SU-DHL-6 (cell line): ENCODE results near the gene CGB1.
"Not testable (repeated sequence)": the region's sequence is repeated elsewhere in the genome, so short reads cannot be mapped to it uniquely, and the experiment has no call there.

Experiments used
- H2AFZ ChIP-seq: fragments of 200-600 bp; sonication (generic); 2 replicates; pipeline ENCODE4 v1.6.1; 2014; ENCODE audit warnings: low read depth, mild to moderate bottlenecking, moderate library complexity, mixed read lengths, antibody characterized with exemption, low read length; ENCODE audit not compliant: severe bottlenecking
- H3F3A ChIP-seq: fragments of 200-600 bp; shearing (Covaris generic); 2 replicates; pipeline ENCODE4 v1.6.0; 2016; ENCODE audit warnings: antibody characterized with exemption, mild to moderate bottlenecking; ENCODE audit not compliant: insufficient read depth
- H3K27ac ChIP-seq: fragments of 200-600 bp; sonication (generic); 2 replicates; pipeline ENCODE4 v1.5.1; 2016; ENCODE audit warnings: low read depth, mild to moderate bottlenecking, low read length, moderate library complexity, mixed read lengths
- H3K27me3 ChIP-seq: fragments of 200-600 bp; sonication (generic), shearing (Covaris generic); 2 replicates; pipeline ENCODE4 v1.6.0; 2014; ENCODE audit warnings: mild to moderate bottlenecking, low read length
- H3K36me3 ChIP-seq: fragments of 200-600 bp; sonication (generic); 2 replicates; pipeline ENCODE4 v1.6.1; 2014; ENCODE audit warnings: mild to moderate bottlenecking, low read length, mixed read lengths
- H3K4me2 ChIP-seq: fragments of 300-600, 200-600 bp; shearing (Covaris generic), sonication (generic); 2 replicates; pipeline ENCODE4 v1.6.0; 2014; ENCODE audit warnings: low read length, low read depth, mild to moderate bottlenecking; ENCODE audit not compliant: poor library complexity, severe bottlenecking
- H3K4me3 ChIP-seq: fragments of 200-600 bp; sonication (generic); 2 replicates; pipeline ENCODE4 v1.5.1; 2014; ENCODE audit warnings: antibody characterized with exemption, low read length, mild to moderate bottlenecking, mixed read lengths; ENCODE audit not compliant: insufficient read depth, poor library complexity, severe bottlenecking
- H3K79me2 ChIP-seq: fragments of 200-600 bp; sonication (generic); 2 replicates; pipeline ENCODE4 v1.6.1; 2014; ENCODE audit warnings: mild to moderate bottlenecking, low read length, moderate library complexity; ENCODE audit not compliant: insufficient read depth
- H3K9ac ChIP-seq: fragments of 200-600 bp; sonication (generic); 2 replicates; pipeline ENCODE4 v1.7.0; 2014; ENCODE audit warnings: mild to moderate bottlenecking, low read length
- H3K9me2 ChIP-seq: fragments of 200-600 bp; sonication (generic); replicated peaks from 2 replicates; pipeline ENCODE4 v1.6.1; 2014; ENCODE audit warnings: low read length; ENCODE audit not compliant: insufficient read depth
- H3K9me3 ChIP-seq: fragments of 200-600 bp; sonication (generic); 2 replicates; pipeline ENCODE4 v1.6.1; 2014; ENCODE audit warnings: low read length, mixed read lengths; ENCODE audit not compliant: insufficient read depth
- H4K20me1 ChIP-seq: fragments of 200-600 bp; sonication (generic); 2 replicates; pipeline ENCODE4 v1.6.1; 2014; ENCODE audit warnings: low read depth, mild to moderate bottlenecking, antibody characterized with exemption, low read length, moderate library complexity, mixed read lengths
- EZH2phosphoT487 ChIP-seq: fragments of 200-600 bp; sonication (generic), shearing (Covaris generic); conservative IDR thresholded peaks from 2 replicates; pipeline ENCODE4 v1.6.1; 2018; ENCODE audit warnings: mild to moderate bottlenecking, antibody characterized with exemption, low read length, moderate library complexity, mixed read lengths
- TF ChIP-seq, protein P1 (sequence below): fragments of 200-600 bp; sonication (generic); IDR thresholded peaks from one replicate; pipeline ENCODE4 v1.5.1; 2017; ENCODE audit warnings: antibody characterized with exemption, mild to moderate bottlenecking, low read length, moderate library complexity; ENCODE audit not compliant: insufficient read depth, poor library complexity, severe bottlenecking

CGB1 gene

DNA sequence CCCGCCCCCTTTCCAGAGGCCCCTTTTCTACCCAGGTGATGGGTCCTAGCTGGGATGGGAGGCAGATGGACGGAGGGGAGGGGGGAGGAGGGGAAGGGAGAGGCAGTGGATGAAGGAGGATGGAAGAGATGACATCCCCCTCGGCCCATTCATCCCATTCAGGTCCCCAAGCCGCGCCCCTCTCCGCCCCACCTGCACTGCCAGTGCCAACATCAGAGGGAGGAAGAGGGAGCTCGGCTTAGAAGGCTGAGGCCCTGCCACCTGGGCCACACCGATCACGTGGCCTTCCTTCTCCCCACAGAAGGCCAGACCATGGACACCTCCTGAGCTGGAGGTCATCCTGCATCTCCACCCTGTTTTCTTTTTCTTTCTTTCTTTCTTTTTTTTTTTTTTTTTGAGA, 8.0 kb downstream of the CGB1 start:
- H3K9me3 ChIP-seq, H3F3A ChIP-seq, H3K9me2 ChIP-seq, H3K27me3 ChIP-seq, H3K79me2 ChIP-seq, H3K4me2 ChIP-seq, H4K20me1 ChIP-seq, H3K9ac ChIP-seq, H2AFZ ChIP-seq, H3K27ac ChIP-seq, H3K4me3 ChIP-seq, H3K36me3 ChIP-seq: not testable (repeated sequence)

DNA sequence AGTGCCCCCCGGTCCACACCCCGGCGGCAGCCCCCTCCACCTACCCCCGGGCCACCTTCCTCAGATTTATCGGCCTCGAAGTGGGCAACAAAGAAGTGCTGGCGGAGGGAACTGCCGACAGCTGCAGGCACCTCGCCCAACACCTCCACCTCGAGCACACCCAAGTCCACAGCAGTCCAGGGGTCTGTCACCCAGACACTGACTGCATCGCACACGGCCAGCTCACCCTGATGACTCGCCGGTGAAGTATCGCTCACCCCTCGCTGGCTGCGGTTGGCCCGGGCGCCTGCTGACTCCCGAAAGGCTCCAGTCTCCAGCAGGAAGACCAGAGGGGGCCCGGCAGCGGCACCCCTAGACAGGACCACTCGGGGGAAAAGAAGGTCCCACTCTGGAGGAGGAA, 11.1 kb downstream of the CGB1 start:
- H3K9me3 ChIP-seq, H3F3A ChIP-seq, H3K9me2 ChIP-seq, H2AFZ ChIP-seq, H3K79me2 ChIP-seq, H3K4me3 ChIP-seq, H3K27ac ChIP-seq, H3K9ac ChIP-seq, H3K27me3 ChIP-seq, H4K20me1 ChIP-seq, H3K36me3 ChIP-seq, H3K4me2 ChIP-seq: not testable (repeated sequence)

DNA sequence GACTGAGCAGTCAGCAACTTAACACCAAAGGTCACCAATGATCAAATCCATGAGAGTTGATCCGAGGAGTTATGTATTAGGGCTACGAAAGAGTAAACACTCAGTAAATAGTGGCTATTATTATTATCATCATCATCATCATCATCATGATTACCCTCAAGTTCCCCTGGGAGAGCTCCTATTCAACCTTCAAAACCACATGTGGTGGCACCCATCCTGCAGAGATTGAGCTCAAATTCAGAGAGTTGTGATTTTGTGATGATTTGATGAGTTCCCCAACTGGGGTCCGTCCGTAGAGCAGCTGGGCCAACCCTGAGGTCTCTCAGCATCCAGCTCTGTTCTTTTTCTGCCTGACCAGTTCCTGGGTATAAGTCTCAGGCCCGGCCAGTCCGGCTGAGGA, 11.6 kb downstream of the CGB1 start:
- not testable (repeated sequence) for H3K9me2 ChIP-seq, H3F3A ChIP-seq, H3K27me3 ChIP-seq, H3K4me2 ChIP-seq, H3K9me3 ChIP-seq, H3K79me2 ChIP-seq, H3K27ac ChIP-seq, H3K4me3 ChIP-seq, H2AFZ ChIP-seq, H4K20me1 ChIP-seq, H3K9ac ChIP-seq, H3K36me3 ChIP-seq

DNA sequence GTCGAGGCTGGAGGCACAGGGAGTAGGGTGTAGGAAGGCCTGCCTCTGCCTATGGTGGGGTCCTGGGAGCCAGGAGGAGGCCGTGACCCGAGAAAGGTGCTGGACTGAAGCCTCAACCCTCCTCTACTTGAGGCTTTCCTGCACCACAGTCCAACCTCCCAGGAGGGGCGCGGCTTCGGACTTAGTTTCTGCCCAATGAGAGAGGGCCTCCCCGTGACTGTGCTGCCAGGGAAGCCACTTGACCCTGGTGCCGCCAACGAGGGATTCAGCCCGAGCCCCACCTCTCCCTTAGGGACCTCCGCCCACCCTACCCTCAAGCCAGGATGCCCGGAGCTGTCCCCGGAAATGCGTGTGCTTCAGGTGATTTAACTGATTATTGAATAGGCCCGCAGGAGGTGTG, 12.5 kb downstream of the CGB1 start, which contains the start of gene CGB3:
Gene CGB3, minus strand, starts transcription at position 101 of the 400 bp plus-strand sequence. CDS start 362 bp downstream, outside the sequence.
- H3K4me3 ChIP-seq, H2AFZ ChIP-seq, H3K36me3 ChIP-seq, H3K27ac ChIP-seq, H3K9me3 ChIP-seq, H3F3A ChIP-seq, H3K9ac ChIP-seq, H3K9me2 ChIP-seq, H3K27me3 ChIP-seq, H3K4me2 ChIP-seq, H3K79me2 ChIP-seq, H4K20me1 ChIP-seq: not testable (repeated sequence)

DNA sequence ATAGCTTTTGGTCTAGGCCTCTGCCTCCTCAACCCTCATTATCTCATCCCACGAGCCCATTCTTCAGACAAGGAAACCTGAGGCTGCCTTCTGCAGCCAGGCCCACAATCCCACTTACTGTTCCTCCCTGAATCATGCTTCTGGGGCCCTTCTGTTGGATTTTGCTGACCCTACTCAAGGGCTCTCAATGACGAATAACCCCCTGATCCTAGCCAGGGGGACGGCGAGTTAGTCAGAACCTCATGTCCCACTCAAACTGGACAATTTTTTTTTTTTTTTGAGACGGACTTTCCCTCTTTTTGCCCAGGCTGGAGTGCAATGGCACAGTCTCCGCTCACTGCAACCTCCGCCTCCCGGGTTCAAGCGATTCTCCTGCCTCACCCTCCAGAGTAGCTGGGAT, 14.6 kb downstream of the CGB1 start:
- no peaks in the 10 kb centered on the region for H3K9me2 ChIP-seq
- no peak overlapping the region for H3K4me2 ChIP-seq
- no peak for TF ChIP-seq EZH2phosphoT487
- TF ChIP-seq, protein P1, sequence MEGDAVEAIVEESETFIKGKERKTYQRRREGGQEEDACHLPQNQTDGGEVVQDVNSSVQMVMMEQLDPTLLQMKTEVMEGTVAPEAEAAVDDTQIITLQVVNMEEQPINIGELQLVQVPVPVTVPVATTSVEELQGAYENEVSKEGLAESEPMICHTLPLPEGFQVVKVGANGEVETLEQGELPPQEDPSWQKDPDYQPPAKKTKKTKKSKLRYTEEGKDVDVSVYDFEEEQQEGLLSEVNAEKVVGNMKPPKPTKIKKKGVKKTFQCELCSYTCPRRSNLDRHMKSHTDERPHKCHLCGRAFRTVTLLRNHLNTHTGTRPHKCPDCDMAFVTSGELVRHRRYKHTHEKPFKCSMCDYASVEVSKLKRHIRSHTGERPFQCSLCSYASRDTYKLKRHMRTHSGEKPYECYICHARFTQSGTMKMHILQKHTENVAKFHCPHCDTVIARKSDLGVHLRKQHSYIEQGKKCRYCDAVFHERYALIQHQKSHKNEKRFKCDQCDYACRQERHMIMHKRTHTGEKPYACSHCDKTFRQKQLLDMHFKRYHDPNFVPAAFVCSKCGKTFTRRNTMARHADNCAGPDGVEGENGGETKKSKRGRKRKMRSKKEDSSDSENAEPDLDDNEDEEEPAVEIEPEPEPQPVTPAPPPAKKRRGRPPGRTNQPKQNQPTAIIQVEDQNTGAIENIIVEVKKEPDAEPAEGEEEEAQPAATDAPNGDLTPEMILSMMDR: no peak
- H2AFZ ChIP-seq: no peak overlapping the region
- no peaks in the 10 kb centered on the region for H3K36me3 ChIP-seq
- H3K4me3 ChIP-seq: no peak overlapping the region
- no peaks in the 10 kb centered on the region for H3K27me3 ChIP-seq
- no peak overlapping the region for H3K9ac ChIP-seq
- H3F3A ChIP-seq: no peaks in the 10 kb centered on the region
- no peaks in the 10 kb centered on the region for H4K20me1 ChIP-seq
- no peaks in the 10 kb centered on the region for H3K79me2 ChIP-seq
- H3K27ac ChIP-seq: no peak overlapping the region
- H3K9me3 ChIP-seq: no peaks in the 10 kb centered on the region
